Measurements from ENCODE around the gene PRRC2B. TPM values are rescaled to one million over a fixed set of nuclear protein-coding genes. Genes with fewer than 3 reads are reported as not detected.

The PRRC2B gene
- total RNA-seq, 2 experiments from 2014 or later = 151 to 184 TPM

DNA sequence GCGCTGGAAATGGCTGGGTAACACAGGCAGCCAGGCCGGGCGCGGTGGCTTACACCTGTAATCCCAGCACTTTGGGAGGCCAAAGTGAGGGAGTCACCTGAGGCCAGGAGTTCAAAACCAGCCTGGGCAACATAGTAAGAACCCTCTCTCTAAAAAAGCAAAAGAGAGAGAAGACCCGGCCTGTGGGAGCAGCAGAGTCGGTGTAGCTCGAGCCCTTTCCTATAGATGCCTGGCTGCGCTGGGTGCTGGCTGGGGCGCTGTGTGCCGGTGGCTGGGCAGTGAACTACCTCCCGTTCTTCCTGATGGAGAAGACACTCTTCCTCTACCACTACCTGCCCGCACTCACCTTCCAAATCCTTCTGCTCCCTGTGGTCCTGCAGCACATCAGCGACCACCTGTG, 127.9 kb downstream of the PRRC2B start:
- H3K27me3 Mint-ChIP-seq = no peaks in the 10 kb centered on the region
- intact Hi-C loops (cut with DNase I, micrococcal nuclease) = no loop called here
- no peak overlapping the region for H3K4me3 Mint-ChIP-seq
- DNase-seq (no peak), ATAC-seq (no peak)
- H3K36me3 Mint-ChIP-seq (ENCODE audit: low read depth) = peaks cover 37% of the 10 kb centered on the region
- POLR2A ChIA-PET = no interaction called here
- CTCF ChIA-PET = no interaction called here
- no peak overlapping the region for H3K27ac Mint-ChIP-seq
- H3K4me1 Mint-ChIP-seq = peaks cover 3% of the 10 kb centered on the region
- H3K9me3 Mint-ChIP-seq (ENCODE audit: low read depth) = no peaks in the 10 kb centered on the region

DNA sequence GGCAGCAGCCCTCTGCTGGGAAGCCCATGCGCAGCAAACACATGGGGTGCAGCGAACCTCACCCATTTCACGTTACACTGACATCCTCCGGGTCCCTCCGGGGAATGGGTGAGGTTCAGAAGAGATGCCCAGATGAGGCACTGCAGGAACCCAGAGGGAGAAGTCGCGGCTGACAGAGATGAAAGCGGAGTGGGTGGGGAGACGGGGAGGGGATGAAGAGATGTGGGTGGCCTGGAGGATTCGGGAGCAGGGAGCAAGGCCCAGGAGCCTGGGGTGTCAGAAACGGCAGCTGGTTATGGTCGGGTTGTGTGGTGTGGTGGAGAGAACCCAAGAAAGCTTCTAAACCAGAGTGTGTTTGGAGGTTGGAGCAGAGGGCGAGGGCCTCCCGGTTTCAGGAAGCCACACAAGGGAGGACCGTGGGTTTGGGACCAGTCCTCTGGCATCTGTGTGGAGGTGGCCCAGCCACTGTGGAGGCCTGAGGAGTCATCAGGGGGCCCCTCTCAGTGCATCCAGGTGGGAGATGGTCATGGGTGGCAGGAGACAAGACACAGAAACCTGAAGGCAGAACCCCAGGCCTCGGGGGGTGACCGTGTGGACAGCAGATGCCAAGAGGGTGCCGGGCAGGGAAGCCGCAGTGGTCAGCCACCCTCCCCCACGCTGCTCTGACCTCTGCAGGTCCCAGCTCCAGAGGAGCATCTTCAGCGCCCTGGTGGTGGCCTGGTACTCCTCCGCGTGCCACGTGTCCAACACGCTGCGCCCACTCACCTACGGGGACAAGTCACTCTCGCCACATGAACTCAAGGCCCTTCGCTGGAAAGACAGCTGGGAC, 128.6 kb downstream of the PRRC2B start:
- H3K36me3 Mint-ChIP-seq (ENCODE audit: low read depth) = peaks cover 36% of the 10 kb centered on the region

DNA sequence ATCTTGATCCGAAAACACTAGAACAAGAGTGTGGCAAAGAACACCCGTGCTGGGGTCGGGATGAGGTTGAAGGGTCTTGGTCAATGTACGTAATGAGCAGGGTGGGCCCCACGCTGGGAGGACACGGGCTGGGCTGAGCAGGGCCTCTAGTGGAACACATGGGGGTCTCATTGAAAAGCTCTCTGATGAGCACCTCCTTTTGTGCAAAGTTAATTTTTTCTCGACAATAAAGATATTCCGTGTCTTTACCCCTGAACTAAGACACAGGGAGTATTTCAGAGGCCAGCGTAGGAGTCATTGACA, 129.2 kb downstream of the PRRC2B start:
- no peak for ATAC-seq
- POLR2A ChIA-PET = no interaction called here

More for the DNA sequence above, 128.6 kb downstream of the PRRC2B start:
- ATAC-seq (no peak), DNase-seq (no peak)
- no peaks in the 10 kb centered on the region for H3K27me3 Mint-ChIP-seq
- intact Hi-C loops (cut with DNase I, micrococcal nuclease) = no loop called here
- no peak overlapping the region for H3K4me3 Mint-ChIP-seq
- H3K27ac Mint-ChIP-seq = no peak overlapping the region
- H3K4me1 Mint-ChIP-seq = peaks cover 3% of the 10 kb centered on the region
- no peaks in the 10 kb centered on the region for H3K9me3 Mint-ChIP-seq (ENCODE audit: low read depth)
- ChIA-PET CTCF (no interaction called here), POLR2A (no interaction called here)

DNA sequence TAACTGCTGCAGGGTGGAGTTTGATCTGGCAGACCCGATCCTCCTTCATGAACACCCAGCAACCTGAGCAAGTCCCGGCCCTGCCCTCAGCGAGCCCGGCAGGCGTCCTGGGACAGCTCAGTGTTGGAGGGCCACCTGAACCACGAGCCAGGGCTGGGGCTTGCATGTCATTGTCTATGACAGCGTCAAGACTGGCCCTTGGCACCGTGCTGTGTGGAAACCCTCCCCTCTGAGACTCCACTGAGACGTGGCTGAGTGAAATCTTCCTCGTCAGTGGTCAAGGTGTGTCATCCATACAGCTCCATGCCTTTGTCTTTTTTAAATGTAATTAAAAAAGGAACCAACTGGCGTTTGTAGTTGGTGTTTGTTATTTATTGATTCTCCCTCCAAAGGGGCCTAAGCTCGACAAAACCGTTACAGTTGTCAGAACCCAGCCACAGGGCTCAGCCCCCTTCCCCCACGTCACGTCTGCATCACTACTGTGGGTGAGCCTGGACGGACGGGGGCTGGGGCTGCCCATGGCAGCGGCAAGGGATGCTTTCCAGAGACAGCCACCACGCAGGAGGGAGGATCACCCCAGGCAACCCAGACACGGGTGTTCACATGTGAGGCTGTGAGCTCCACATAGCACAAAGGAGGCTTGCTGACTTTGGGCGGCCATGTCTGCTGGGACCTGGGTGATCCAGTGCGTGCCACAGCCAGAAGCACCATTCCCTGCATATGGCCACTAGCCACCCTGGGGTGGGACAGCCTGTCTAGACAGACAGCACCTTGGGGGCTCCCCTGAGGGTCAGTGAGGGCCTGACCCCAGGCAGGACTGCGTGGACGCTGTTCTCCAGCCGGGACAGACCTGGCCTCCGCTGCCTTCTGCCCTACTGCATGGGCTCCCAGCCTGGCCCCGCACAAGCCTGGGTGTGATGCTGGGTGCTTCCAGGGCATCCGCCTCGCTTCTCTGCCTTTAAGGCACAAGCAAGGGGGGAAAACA, 129.9 kb downstream of the PRRC2B start:
- H3K9me3 Mint-ChIP-seq (ENCODE audit: low read depth) = no peaks in the 10 kb centered on the region
- POLR2A ChIA-PET = no interaction called here
- H3K4me3 Mint-ChIP-seq = no peak overlapping the region
- no peak for DNase-seq
- peaks cover 7% of the 10 kb centered on the region for H3K4me1 Mint-ChIP-seq
- H3K27me3 Mint-ChIP-seq = no peaks in the 10 kb centered on the region
- peaks cover 38% of the 10 kb centered on the region for H3K36me3 Mint-ChIP-seq (ENCODE audit: low read depth)
- CTCF ChIA-PET = no interaction called here
- intact Hi-C loops (cut with DNase I, micrococcal nuclease) = no loop called here
- H3K27ac Mint-ChIP-seq = no peak overlapping the region
- ATAC-seq = no peak

More for the DNA sequence above, 129.2 kb downstream of the PRRC2B start:
- Mint-ChIP-seq H3K27ac (no peak overlapping the region), H3K4me1 (peaks cover 3% of the 10 kb centered on the region), H3K4me3 (no peak overlapping the region), H3K9me3 (ENCODE audit: low read depth) (no peaks in the 10 kb centered on the region), H3K36me3 (ENCODE audit: low read depth) (peaks cover 33% of the 10 kb centered on the region), H3K27me3 (no peaks in the 10 kb centered on the region)
- DNase-seq = no peak
- intact Hi-C loops (cut with DNase I, micrococcal nuclease) = no loop called here
- CTCF ChIA-PET = no interaction called here

DNA sequence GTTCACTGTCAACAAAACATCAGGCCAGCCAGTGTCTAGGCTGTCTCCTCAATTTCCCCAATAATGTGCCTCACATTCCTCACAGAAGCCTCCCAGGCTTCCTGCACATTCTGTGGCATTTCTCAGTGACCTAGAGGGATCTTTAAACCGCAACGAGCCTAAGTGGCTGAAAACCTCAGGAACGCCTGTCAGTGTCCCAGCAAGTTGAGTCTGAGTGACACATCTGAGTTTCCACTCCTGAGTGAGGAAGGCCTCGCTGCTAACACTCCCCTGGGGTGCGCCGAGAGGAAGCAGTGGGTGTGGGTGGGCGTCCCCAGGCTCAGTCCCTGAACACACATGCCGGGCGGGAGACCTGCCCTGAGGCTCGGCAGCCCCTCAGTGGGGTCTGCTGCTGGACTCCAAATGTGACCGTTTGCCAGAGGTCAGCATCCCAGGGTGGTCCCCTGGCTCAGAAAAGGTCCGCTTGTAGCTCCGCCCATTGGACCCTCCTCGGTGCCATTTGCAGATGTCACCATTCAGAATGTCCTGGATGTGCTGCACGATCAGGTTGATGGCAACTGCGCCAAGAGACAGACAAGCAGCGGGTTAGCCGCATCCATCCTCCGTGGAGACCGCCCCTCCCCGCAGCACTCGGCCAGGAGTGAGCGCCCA, 130.9 kb downstream of the PRRC2B start:
- intact Hi-C loops (cut with DNase I, micrococcal nuclease) = no loop called here
- DNase-seq (no peak), ATAC-seq (no peak)
- ChIA-PET CTCF (no interaction called here), POLR2A (no interaction called here)
- Mint-ChIP-seq H3K27me3 (no peaks in the 10 kb centered on the region), H3K9me3 (ENCODE audit: low read depth) (no peaks in the 10 kb centered on the region), H3K4me1 (peaks cover 12% of the 10 kb centered on the region), H3K4me3 (no peak overlapping the region), H3K27ac (peak overlapping the region; percentile 31), H3K36me3 (ENCODE audit: low read depth) (peaks cover 33% of the 10 kb centered on the region)

DNA sequence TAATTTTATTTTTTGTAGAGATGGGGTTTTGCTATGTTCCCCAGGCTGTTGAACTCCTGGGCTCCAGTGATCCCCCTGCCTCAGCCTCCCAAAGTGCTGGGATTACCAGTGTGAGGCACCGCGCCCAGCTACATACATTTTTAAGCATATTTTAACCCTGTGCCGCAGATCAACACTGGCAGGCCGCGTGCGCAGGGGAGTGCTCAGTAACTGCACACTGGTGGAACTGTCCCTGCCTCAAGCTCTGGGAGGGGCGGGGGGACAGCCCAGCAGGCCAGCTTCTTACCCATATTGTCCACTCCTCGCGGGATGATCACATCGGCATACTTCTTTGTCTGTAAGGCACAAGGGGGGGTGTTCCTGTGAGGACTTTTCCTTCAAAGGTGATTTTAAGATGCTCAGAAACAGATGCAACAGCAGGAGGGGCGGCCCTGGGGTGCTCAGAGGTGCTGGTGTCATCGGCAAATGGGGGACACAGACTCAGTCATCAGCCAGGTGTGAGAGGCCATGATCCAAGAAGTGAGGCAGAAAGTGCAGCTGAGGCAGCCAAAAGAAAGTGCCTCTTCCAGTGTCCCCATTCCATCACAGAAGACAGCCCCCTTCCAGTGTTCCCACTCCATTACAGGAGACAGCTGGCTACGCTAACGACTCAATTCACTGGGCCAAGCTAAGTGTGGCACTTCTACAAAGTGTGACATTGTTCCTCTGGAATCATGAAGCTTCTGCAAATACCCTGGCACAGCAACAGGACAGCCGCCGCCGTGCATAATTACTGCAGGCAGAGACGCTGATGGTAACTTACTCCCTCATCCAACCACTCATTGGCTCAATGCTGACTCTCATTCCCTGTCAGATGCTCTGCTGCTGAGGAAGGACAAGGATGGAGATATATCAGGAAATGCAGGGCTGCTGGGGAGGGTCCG, 132.0 kb downstream of the PRRC2B start:
- ATAC-seq (no peak), DNase-seq (no peak)
- ChIA-PET POLR2A (interaction anchor here (0.7 kb wide), 1 partner anchor 129 kb away, joined by 3 read pairs; no protein-coding TSS in a partner anchor), CTCF (interaction anchor here (0.6 kb wide), 1 partner anchor 231 kb away, joined by 5 read pairs; no protein-coding TSS in a partner anchor)
- no peaks in the 10 kb centered on the region for H3K9me3 Mint-ChIP-seq (ENCODE audit: low read depth)
- peaks cover 31% of the 10 kb centered on the region for H3K36me3 Mint-ChIP-seq (ENCODE audit: low read depth)
- peaks cover 15% of the 10 kb centered on the region for H3K4me1 Mint-ChIP-seq
- H3K27me3 Mint-ChIP-seq = no peaks in the 10 kb centered on the region
- H3K27ac Mint-ChIP-seq = no peak overlapping the region
- intact Hi-C loops (cut with DNase I, micrococcal nuclease) = no loop called here
- H3K4me3 Mint-ChIP-seq = no peak overlapping the region

DNA sequence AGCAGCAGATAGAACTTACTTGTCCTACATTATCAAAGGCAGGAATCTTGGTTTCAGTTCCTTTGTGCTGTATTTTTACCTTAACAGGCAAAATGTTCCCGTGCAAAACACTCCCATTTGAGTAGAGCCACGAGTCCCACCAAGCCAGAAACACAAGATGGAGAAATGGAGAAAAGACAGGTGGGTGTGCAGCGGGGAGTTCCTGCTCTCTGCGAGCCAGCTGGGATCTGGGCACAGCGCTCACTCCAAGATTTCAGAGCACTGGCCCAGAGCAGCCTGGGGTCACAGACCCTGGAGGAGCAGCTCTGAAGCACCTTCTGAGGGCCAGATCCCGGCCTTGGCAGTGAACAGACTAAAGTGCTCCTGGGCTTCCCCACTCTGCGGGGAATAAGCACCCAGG, 134.3 kb downstream of the PRRC2B start:
- no peak for ATAC-seq
- no peaks in the 10 kb centered on the region for H3K27me3 Mint-ChIP-seq
- peaks cover 17% of the 10 kb centered on the region for H3K4me1 Mint-ChIP-seq
- H3K36me3 Mint-ChIP-seq (ENCODE audit: low read depth) = peaks cover 25% of the 10 kb centered on the region
- intact Hi-C loops (cut with DNase I, micrococcal nuclease) = no loop called here
- ChIA-PET CTCF (no interaction called here), POLR2A (no interaction called here)
- no peaks in the 10 kb centered on the region for H3K9me3 Mint-ChIP-seq (ENCODE audit: low read depth)
- no peak for DNase-seq
- no peak overlapping the region for H3K27ac Mint-ChIP-seq
- H3K4me3 Mint-ChIP-seq = peak overlapping the region; percentile 28

DNA sequence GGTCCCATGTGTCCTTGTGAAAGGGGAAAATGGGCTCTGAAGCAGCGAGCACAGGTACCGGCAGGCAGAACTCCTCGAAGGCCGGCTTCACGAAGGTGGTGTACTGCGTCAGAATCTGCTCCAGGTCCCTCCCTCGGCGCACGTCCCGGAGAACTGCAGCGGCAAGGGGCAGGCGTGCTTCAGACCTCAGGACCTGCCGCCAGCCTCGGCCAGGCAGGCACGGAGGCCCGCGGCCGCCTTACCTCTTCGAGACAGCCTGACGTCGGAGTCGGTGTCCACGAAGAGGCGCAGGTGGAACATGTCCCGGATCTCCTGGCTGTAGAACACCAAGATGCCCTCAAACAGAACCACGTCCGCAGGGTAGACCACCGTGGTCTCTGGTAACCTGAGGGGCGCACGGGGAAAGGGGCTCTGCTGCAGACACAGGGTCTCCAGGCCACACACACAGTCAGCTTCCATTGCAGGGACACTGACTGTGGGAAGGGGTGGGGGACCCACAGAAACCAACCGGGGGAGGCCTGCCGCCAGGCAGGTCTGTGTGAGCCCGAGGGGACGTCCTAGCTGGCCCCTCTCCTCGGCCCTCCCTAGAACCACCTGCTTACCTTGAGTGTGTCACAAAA, 135.1 kb downstream of the PRRC2B start:
- no peak for ATAC-seq
- CTCF ChIA-PET = no interaction called here

DNA sequence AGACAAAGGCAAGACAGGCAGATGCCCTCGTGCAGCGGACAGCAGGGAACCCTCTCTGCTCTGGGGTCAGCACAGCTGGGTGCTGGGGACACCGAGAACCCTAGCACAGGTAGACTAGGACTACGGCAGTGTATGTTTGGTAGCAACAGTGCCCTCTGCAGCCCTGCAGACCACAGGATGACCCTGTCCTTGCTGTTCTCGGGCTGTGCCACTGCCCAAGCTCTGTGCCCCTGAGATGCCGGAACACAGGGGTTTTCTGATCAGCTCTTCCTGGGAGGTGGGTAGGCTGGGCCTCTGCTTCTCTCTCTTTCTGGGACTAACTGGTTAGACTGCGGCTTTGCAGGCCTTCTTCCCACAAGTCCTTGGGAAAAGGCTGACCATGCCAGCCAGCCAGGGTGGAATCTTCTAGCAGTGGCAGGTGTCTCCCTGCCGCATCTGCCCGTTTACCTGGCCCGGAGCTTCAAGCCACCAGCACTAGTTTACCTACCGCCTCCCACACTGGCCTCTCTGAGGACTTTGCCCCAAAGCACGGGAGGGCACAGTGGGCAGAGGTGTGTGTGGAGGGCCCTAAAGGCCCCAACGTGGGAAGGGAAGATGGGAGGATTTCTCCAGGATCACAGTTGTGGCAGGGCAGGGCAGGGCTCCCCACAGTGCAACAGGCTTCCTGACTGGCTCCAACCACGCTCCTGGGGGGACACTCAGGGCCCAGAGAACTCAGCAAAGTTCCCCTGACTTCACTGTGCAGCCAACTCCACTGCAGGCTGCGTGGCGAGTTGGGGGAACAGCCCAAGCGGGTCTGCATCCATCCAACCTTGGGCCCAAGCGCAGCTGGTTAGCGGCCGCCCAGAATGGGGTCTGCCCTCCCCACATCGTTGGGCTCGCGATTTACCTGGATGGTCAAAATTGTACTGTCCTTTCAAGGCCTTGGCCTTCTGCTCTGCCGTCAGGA, 136.0 kb downstream of the PRRC2B start:
- no peak for DNase-seq
- Mint-ChIP-seq H3K4me1 (peaks cover 22% of the 10 kb centered on the region), H3K36me3 (ENCODE audit: low read depth) (peaks cover 19% of the 10 kb centered on the region), H3K27ac (peak overlapping the region; percentile 69), H3K4me3 (peak overlapping the region; percentile 78), H3K27me3 (no peaks in the 10 kb centered on the region), H3K9me3 (ENCODE audit: low read depth) (no peaks in the 10 kb centered on the region)
- no peak for ATAC-seq
- ChIA-PET POLR2A (no interaction called here), CTCF (interaction anchor here (0.5 kb wide), 1 partner anchor 127 kb away, joined by 3 read pairs; no protein-coding TSS in a partner anchor)
- intact Hi-C loops (cut with DNase I, micrococcal nuclease) = no loop called here

More for the DNA sequence above, 135.1 kb downstream of the PRRC2B start:
- POLR2A ChIA-PET = no interaction called here
- peaks cover 17% of the 10 kb centered on the region for H3K4me1 Mint-ChIP-seq
- DNase-seq = no peak
- H3K4me3 Mint-ChIP-seq = peak overlapping the region; percentile 78
- intact Hi-C loops (cut with DNase I, micrococcal nuclease) = no loop called here
- peaks cover 25% of the 10 kb centered on the region for H3K36me3 Mint-ChIP-seq (ENCODE audit: low read depth)
- H3K9me3 Mint-ChIP-seq (ENCODE audit: low read depth) = no peaks in the 10 kb centered on the region
- H3K27me3 Mint-ChIP-seq = no peaks in the 10 kb centered on the region
- H3K27ac Mint-ChIP-seq = no peak overlapping the region

DNA sequence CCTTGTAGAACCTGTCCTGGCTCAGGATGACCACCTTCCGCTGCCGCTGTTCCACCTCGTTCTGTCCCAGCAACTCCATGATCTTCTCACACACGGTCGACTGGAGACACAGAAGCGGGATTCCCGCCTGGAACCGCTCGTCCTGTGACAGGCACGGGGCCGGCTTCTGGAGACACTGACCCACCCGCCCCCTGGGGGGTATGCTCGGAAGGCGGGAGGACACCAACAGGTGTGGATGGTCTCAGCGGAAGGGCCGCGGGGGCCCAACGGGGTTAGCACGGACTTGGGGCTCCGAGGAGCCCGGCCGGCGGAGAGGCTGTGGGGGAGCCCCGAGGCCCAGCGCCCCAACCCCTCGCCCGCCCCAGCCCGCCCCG, 136.6 kb downstream of the PRRC2B start:
- POLR2A ChIA-PET = no interaction called here
- CTCF ChIA-PET = no interaction called here
- H3K36me3 Mint-ChIP-seq (ENCODE audit: low read depth) = peaks cover 19% of the 10 kb centered on the region
- no peaks in the 10 kb centered on the region for H3K9me3 Mint-ChIP-seq (ENCODE audit: low read depth)
- H3K27me3 Mint-ChIP-seq = no peaks in the 10 kb centered on the region
- ATAC-seq = peak; percentile 15
- H3K4me3 Mint-ChIP-seq = peak overlapping the region; percentile 78
- peaks cover 27% of the 10 kb centered on the region for H3K4me1 Mint-ChIP-seq
- peak overlapping the region; percentile 69 for H3K27ac Mint-ChIP-seq
- DNase-seq = peak; percentile 33
- intact Hi-C loops (cut with DNase I, micrococcal nuclease) = no loop called here
